GM23248 (cell line): ENCODE data around the gene GNE. TPM values are rescaled to one million over a fixed set of nuclear protein-coding genes. Genes with fewer than 3 reads are reported as not detected.

Experiments used
- DNase-seq: peaks from one replicate; pipeline ENCODE4 v3.0.0-alpha.2; 2015
- H2AFZ ChIP-seq: fragments of 200-600 bp; sonication (generic); 2 replicates; pipeline ENCODE4 v1.6.1; 2016; ENCODE audit warnings: antibody characterized with exemption
- H3F3A ChIP-seq: fragments of 200-600 bp; sonication (generic); 2 replicates; pipeline ENCODE4 v1.6.1; 2016; ENCODE audit warnings: mild to moderate bottlenecking, antibody characterized with exemption, mixed run types; ENCODE audit not compliant: insufficient read depth
- H3K27ac ChIP-seq: fragments of 200-600 bp; sonication (generic); 2 replicates; pipeline ENCODE4 v1.5.1; 2016; ENCODE audit warnings: mild to moderate bottlenecking
- H3K27me3 ChIP-seq: fragments of 200-600 bp; sonication (generic); replicated peaks from 2 replicates; pipeline ENCODE4 v1.6.1; 2016; ENCODE audit warnings: mild to moderate bottlenecking; ENCODE audit not compliant: insufficient read depth
- H3K36me3 ChIP-seq: fragments of 200-600 bp; sonication (generic); 2 replicates; pipeline ENCODE4 v1.6.1; 2016; ENCODE audit warnings: low read depth, mild to moderate bottlenecking
- H3K4me1 ChIP-seq: fragments of 200-600 bp; sonication (generic); 2 replicates; pipeline ENCODE4 v1.6.1; 2016; ENCODE audit warnings: mild to moderate bottlenecking; ENCODE audit not compliant: insufficient read depth
- H3K4me2 ChIP-seq: fragments of 200-600 bp; sonication (generic); one replicate; pipeline ENCODE4 v1.6.1; 2016; ENCODE audit warnings: mild to moderate bottlenecking; ENCODE audit not compliant: unreplicated experiment
- H3K4me3 ChIP-seq: fragments of 200-600 bp; sonication (generic); 2 replicates; pipeline ENCODE4 v1.5.1; 2016; ENCODE audit warnings: mild to moderate bottlenecking
- H3K79me2 ChIP-seq: fragments of 200-600 bp; sonication (generic); 2 replicates; pipeline ENCODE4 v1.6.1; 2016; ENCODE audit warnings: mild to moderate bottlenecking; ENCODE audit not compliant: insufficient read depth
- H3K9ac ChIP-seq: fragments of 200-600 bp; sonication (generic); 2 replicates; pipeline ENCODE4 v1.6.1; 2016; ENCODE audit warnings: mild to moderate bottlenecking
- H3K9me2 ChIP-seq: fragments of 200-600 bp; sonication (generic); 2 replicates; pipeline ENCODE4 v1.6.1; 2016; ENCODE audit warnings: mixed run types, mild to moderate bottlenecking, moderate library complexity; ENCODE audit not compliant: insufficient read depth
- H3K9me3 ChIP-seq: fragments of 200-600 bp; sonication (generic); one replicate; pipeline ENCODE4 v1.6.1; 2017; ENCODE audit warnings: low read depth
- H4K20me1 ChIP-seq: fragments of 200-600 bp; sonication (generic); 2 replicates; pipeline ENCODE4 v1.6.0; 2016; ENCODE audit not compliant: insufficient read depth
- EZH2 ChIP-seq: fragments of 200-600 bp; sonication (generic); IDR thresholded peaks from 2 replicates; pipeline ENCODE4 v1.6.1; 2018; ENCODE audit warnings: antibody characterized with exemption, mild to moderate bottlenecking; ENCODE audit not compliant: insufficient read depth, poor library complexity, severe bottlenecking
- EZH2phosphoT487 ChIP-seq: fragments of 200-600 bp; sonication (generic); IDR thresholded peaks from 2 replicates; pipeline ENCODE4 v1.6.1; 2018; ENCODE audit warnings: antibody characterized with exemption, moderate library complexity, mild to moderate bottlenecking, low read depth; ENCODE audit not compliant: insufficient read depth
- WGBS, 2 experiments: methylation state at CpG; one replicate each; pipeline ENCODE4 v1.1.6; 2015 to 2017; ENCODE audit warnings: low lambda C conversion rate in 2 of 2, low coverage in 1 of 2; ENCODE audit errors: missing lambda C conversion rate in 2 of 2; 5-methylcytosine and 5-hydroxymethylcytosine counted together
- in situ Hi-C: fragments of 300-500 bp; cut with MboI; formaldehyde crosslinking; loops from 2 replicates; pipeline ENCODE4 v1.15.0; 2020
- polyA plus RNA-seq: library from polyadenylated mRNA; unstranded; fragments of >200 nt; fragmentation: Nextera tagmentation; extraction: Ambion mirVana; gene quantifications from 2 replicates; pipeline ENCODE4 v1.2.1, GENCODE V29; 2016
- total RNA-seq: library from RNA; depleted of rRNA; stranded (reverse); fragments of >200 nt; shearing (Covaris generic); gene quantifications from 2 replicates; pipeline ENCODE4 v1.2.3, GENCODE V29; 2014

GNE gene
- total and polyA plus RNA-seq, 2 experiments from 2014 or later = 6.2 to 22.4 TPM

DNA sequence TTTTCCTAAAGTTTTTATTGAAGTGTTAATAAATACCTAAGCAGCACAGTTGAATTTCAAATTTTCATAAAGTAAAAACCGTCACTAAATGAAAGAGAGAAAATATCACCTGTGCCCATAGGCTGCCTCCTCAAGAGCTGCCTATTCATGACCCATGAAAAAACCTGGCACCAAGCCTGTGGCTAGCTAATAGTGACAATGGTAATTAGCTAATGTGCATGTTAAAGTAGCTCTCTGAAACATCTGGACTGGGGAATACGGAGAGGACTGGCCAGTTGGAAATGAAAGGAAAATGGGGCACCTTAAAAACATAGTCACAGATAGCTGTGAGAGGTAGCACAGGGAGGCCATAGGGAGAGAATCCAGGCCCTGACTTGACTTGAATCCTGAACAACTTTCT, 5.4 kb upstream of the GNE start:
- Histone ChIP-seq H2AFZ (no peak overlapping the region), H3K27ac (no peak overlapping the region), H3K79me2 (no peaks in the 10 kb centered on the region), H3F3A (peaks cover 14% of the 10 kb centered on the region), H4K20me1 (no peaks in the 10 kb centered on the region), H3K27me3 (no peaks in the 10 kb centered on the region), H3K9me3 (no peaks in the 10 kb centered on the region), H3K9me2 (no peaks in the 10 kb centered on the region), H3K4me3 (no peak overlapping the region), H3K4me1 (peaks cover 13% of the 10 kb centered on the region), H3K9ac (no peak overlapping the region), H3K4me2 (no peak overlapping the region), H3K36me3 (no peaks in the 10 kb centered on the region)
- in situ Hi-C loops = no loop called here
- WGBS, 2 experiments = 52 to 65% methylated on average over 2 of the region's 2 CpGs
- DNase-seq = no peak
- TF ChIP-seq EZH2phosphoT487 = no peak
- no peak for TF ChIP-seq EZH2

DNA sequence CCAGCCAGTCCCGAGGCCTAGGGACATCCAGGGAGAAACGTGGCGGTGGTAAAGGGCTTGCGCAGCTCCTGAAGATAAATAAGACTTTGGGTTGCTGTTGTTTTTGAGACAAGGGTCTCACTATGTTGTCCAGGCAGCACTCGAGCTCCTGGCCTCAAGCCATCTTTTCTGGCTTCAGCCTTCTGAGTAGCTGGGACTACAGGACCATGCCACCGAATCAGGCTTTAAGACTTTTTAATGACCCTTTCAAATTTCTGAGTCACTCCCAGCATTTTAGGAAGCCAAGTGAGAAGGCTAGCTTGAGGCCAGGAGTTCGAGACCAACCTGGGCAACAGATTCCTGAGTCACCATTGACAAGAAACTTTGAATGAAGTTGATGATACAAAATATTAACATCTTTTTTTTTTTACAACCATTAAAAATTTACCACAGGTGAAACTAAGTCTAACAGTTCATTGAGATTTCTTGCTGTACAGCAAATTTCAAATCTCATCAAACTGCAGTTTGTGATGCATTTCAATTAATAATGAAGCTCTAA, 817 bp upstream of the GNE start:
- in situ Hi-C loops = no loop called here

DNA sequence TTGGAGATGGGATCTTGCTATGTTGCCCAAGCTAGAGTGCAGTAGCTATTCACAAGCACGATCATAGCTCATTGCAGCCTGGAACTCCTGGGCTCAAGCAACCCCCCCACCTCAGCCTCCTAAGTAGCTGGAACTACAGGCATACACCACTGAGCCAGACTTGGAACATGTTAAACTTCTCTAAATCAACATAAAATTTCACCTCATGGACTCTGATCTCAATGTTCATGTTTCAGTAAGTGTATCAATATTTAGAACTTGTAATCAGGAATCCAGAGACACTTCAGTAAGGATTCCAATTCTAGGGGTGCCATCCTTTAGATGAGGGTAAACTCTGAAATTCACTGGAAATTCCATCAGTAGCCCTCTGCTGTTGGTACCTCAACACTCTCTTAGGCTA, 6.8 kb downstream of the GNE start:
- Histone ChIP-seq H3K79me2 (peaks cover 93% of the 10 kb centered on the region), H3K4me1 (no peaks in the 10 kb centered on the region), H3K4me2 (no peak overlapping the region), H3K27ac (no peak overlapping the region), H3K9me3 (no peaks in the 10 kb centered on the region), H3F3A (peaks cover 13% of the 10 kb centered on the region; the same call in 1 of the 2 replicates), H3K27me3 (no peaks in the 10 kb centered on the region), H3K9ac (no peak overlapping the region), H3K36me3 (peaks cover 5% of the 10 kb centered on the region; the same call in 1 of the 2 replicates), H3K4me3 (no peak overlapping the region), H4K20me1 (peaks cover 3% of the 10 kb centered on the region; the same call in 1 of the 2 replicates), H3K9me2 (no peaks in the 10 kb centered on the region), H2AFZ (no peak overlapping the region)
- TF ChIP-seq EZH2phosphoT487 (no peak), EZH2 (no peak)
- in situ Hi-C loops = no loop called here
- WGBS, 2 experiments = 100% methylated on average over 1 of the region's 1 CpG
- DNase-seq = no peak

More for the DNA sequence above, 817 bp upstream of the GNE start:
- Histone ChIP-seq H2AFZ (peak overlapping the region; percentile 82), H3K9me2 (no peaks in the 10 kb centered on the region), H3K4me2 (peak overlapping the region; percentile 85), H3K79me2 (peaks cover 34% of the 10 kb centered on the region), H4K20me1 (no peaks in the 10 kb centered on the region), H3K9ac (peak overlapping the region; percentile 91), H3K27me3 (no peaks in the 10 kb centered on the region), H3F3A (peaks cover 9% of the 10 kb centered on the region; the same call in 1 of the 2 replicates), H3K4me3 (peak overlapping the region; percentile 84), H3K27ac (peak overlapping the region; percentile 86), H3K4me1 (peaks cover 5% of the 10 kb centered on the region), H3K36me3 (no peaks in the 10 kb centered on the region), H3K9me3 (no peaks in the 10 kb centered on the region)
- 26 to 29% methylated on average over 7 of the region's 7 CpGs for WGBS, 2 experiments
- DNase-seq = peak; percentile 65
- TF ChIP-seq EZH2 (no peak), EZH2phosphoT487 (no peak)

DNA sequence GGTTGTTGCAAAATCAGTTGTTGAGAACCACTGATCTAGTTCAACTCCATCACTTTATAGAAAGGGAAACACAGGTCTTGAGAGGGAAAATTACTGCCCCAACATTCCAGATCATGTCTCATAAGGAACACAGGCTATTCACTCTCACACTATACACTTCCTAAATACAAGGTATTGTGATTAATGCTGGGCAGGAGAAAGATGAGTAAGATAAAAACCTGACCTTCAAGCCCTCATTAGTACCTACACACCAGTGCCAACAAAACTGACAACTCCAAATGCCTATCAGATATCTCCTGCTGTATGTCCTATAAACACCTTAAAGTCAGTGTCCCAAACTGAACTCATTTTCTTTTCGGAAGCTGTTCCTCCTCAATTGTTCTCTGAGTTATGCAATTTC, 8.2 kb downstream of the GNE start:
- no peak overlapping the region for H3K4me2 ChIP-seq
- no peak overlapping the region for H3K4me3 ChIP-seq
- H3K4me1 ChIP-seq = no peaks in the 10 kb centered on the region
- in situ Hi-C loops = no loop called here
- H3K27ac ChIP-seq = no peak overlapping the region
- H4K20me1 ChIP-seq = peaks cover 3% of the 10 kb centered on the region; the same call in 1 of the 2 replicates
- no peaks in the 10 kb centered on the region for H3K27me3 ChIP-seq
- peaks cover 13% of the 10 kb centered on the region; the same call in 1 of the 2 replicates for H3F3A ChIP-seq
- 45 to 61% methylated on average over 1 of the region's 1 CpG for WGBS, 2 experiments
- H3K9me2 ChIP-seq = no peaks in the 10 kb centered on the region
- no peak overlapping the region for H2AFZ ChIP-seq
- no peak overlapping the region for H3K9ac ChIP-seq
- peaks cover 7% of the 10 kb centered on the region; the same call in 1 of the 2 replicates for H3K36me3 ChIP-seq
- no peaks in the 10 kb centered on the region for H3K9me3 ChIP-seq
- TF ChIP-seq EZH2phosphoT487 (no peak), EZH2 (no peak)
- peaks cover 93% of the 10 kb centered on the region for H3K79me2 ChIP-seq
- peak; percentile 23 for DNase-seq
